ENCODE data around the gene THAP12.

THAP12 gene

DNA sequence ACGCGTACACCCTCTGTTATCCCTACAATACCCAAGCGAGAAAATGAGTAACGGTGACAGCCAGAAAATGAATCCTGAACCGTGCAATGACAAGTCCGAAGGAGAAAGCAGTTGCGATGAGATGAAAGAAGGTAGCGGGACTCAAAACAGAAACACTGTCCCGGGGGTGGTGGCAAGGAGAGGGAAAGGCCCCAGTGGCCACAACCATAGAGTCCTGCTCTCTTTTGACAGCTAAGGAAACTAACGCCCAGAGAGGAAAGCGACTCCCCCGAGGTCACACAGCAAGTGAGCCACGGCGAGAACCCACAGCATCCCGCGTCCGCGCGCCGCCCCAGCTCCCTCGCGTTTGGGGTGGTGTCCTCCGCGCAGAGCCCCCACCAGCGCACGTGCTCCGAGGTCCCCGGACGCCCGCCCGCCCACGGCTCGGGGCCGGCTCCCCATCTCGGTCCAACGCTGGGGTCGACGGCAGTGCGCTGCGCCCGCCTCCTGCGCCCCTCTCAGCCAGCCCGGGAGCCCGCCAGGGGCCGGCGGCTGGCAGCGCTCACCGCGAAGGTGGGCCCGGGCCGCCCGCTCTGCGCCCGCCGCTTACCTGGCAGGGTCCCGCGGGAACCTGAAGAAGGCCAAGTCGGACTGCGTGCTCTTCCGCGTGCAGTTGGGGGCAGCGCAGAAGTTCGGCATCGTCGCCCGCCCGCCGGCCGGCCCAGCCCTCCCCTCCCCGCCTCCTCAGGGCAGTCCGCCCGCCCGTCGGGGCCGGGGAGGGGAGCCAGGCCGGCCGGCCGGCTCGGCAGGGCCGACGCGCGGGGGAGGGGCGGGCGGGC, 564 bp downstream of the THAP12 start:
- no peak for TF ChIP-seq FOXP2 (optimal IDR thresholded peaks at IDR 0.05; ENCODE audit: borderline replicate concordance, extremely low read depth, extremely low read length, insufficient read depth)
- TF ChIP-seq, protein P1, sequence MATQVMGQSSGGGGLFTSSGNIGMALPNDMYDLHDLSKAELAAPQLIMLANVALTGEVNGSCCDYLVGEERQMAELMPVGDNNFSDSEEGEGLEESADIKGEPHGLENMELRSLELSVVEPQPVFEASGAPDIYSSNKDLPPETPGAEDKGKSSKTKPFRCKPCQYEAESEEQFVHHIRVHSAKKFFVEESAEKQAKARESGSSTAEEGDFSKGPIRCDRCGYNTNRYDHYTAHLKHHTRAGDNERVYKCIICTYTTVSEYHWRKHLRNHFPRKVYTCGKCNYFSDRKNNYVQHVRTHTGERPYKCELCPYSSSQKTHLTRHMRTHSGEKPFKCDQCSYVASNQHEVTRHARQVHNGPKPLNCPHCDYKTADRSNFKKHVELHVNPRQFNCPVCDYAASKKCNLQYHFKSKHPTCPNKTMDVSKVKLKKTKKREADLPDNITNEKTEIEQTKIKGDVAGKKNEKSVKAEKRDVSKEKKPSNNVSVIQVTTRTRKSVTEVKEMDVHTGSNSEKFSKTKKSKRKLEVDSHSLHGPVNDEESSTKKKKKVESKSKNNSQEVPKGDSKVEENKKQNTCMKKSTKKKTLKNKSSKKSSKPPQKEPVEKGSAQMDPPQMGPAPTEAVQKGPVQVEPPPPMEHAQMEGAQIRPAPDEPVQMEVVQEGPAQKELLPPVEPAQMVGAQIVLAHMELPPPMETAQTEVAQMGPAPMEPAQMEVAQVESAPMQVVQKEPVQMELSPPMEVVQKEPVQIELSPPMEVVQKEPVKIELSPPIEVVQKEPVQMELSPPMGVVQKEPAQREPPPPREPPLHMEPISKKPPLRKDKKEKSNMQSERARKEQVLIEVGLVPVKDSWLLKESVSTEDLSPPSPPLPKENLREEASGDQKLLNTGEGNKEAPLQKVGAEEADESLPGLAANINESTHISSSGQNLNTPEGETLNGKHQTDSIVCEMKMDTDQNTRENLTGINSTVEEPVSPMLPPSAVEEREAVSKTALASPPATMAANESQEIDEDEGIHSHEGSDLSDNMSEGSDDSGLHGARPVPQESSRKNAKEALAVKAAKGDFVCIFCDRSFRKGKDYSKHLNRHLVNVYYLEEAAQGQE (IDR thresholded peaks at IDR 0.05; ENCODE audit: insufficient read depth in 1 of 2, low read depth in 2 of 2, low read length in 2 of 2): no peak
- peak; percentile 46; the same call in 1 of the 2 replicates for TF ChIP-seq SIN3A (IDR thresholded peaks at IDR 0.05; ENCODE audit: borderline replicate concordance, insufficient read depth, low read length)
- TF ChIP-seq TAF1 (IDR thresholded peaks at IDR 0.05; ENCODE audit: borderline replicate concordance, insufficient read depth, low read length): peak; percentile 44; the same call in 1 of the 2 replicates

DNA sequence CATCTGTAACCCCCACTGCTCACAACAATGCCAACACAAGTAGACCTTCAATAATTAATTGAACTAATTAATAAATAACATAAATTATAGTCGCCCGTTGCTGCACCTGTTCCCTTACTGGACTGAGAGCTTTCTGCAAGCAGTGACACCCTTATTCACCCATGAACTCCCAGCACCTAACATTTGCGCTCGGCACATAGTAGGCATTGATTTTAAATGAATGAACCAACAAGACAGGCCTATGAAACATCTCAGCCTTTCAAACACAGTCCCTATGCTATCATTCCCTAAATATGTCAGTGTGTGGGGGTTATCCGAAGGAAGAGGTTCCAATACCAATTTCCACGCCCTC, 1.1 kb downstream of the THAP12 start:
- TF ChIP-seq TAF1 (IDR thresholded peaks at IDR 0.05; ENCODE audit: borderline replicate concordance, insufficient read depth, low read length): no peak

DNA sequence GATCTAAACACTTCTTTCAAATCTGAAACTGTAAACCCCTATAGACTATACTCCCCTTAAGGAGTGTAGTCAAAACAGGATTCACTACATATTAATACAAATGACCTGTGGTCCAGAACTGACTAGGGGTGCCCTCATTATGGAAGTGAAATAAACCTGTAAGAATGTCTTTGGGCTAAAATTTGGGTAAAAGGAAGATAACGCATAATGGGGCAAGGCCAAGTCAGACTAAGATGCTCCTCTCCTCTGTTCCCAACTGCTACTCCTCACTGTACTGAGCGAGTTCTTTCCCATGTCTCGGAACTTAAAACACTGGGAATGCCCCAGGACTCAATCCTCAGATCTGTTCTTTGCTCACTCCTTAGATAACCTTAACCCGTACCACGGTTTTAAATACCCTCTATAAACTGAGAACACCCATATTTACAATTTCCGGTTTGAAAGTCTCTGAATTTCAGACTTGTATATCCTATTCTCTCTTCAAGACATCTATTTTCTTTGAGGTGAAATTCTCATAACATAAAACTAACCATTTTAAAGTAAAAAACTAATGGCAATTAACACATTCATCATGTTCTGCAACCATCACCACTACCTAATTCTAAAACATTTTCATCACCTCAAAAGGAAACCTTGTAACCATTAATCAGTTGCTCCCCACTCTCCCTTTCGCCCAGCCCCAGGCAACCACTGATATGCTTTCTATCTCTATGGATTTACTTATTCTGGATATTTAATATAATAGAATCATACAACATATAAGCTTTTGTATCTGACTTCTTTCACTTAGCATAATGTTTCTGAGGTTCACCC, 4.0 kb downstream of the THAP12 start:
- TF ChIP-seq, protein P1 (IDR thresholded peaks at IDR 0.05; ENCODE audit: insufficient read depth in 1 of 2, low read depth in 2 of 2, low read length in 2 of 2): no peak
- TF ChIP-seq POLR2AphosphoS5 (IDR thresholded peaks at IDR 0.05; ENCODE audit: low read depth, low read length): no peak
- TF ChIP-seq TAF1 (IDR thresholded peaks at IDR 0.05; ENCODE audit: borderline replicate concordance, insufficient read depth, low read length): no peak
- TF ChIP-seq SIN3A (IDR thresholded peaks at IDR 0.05; ENCODE audit: borderline replicate concordance, insufficient read depth, low read length): no peak
- no peak for TF ChIP-seq FOXP2 (optimal IDR thresholded peaks at IDR 0.05; ENCODE audit: borderline replicate concordance, extremely low read depth, extremely low read length, insufficient read depth)

DNA sequence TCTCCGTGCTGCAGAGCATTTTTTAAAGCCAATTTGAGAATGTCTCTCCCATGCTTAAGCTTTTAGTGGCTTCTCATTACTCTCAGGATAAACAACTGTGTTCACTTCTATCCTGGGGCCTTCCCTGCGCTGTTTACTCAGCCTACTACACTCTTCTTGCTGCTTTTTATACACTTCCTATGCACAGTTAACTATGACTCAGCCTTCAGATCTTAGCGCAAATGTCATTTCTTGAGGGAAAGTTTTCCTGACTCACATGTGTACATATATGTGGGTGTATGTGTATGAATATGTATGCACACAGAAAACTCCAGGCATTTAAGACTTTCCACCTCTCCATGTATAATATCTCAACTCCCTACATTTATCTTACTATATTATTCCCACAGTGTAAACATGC, 9.8 kb downstream of the THAP12 start:
- TF ChIP-seq, protein P1 (IDR thresholded peaks at IDR 0.05; ENCODE audit: insufficient read depth in 1 of 2, low read depth in 2 of 2, low read length in 2 of 2): no peak
- TF ChIP-seq TAF1 (IDR thresholded peaks at IDR 0.05; ENCODE audit: borderline replicate concordance, insufficient read depth, low read length): no peak
- no peak for TF ChIP-seq FOXP2 (optimal IDR thresholded peaks at IDR 0.05; ENCODE audit: borderline replicate concordance, extremely low read depth, extremely low read length, insufficient read depth)
- TF ChIP-seq POLR2AphosphoS5 (IDR thresholded peaks at IDR 0.05; ENCODE audit: low read depth, low read length): no peak
- no peak for TF ChIP-seq SIN3A (IDR thresholded peaks at IDR 0.05; ENCODE audit: borderline replicate concordance, insufficient read depth, low read length)

DNA sequence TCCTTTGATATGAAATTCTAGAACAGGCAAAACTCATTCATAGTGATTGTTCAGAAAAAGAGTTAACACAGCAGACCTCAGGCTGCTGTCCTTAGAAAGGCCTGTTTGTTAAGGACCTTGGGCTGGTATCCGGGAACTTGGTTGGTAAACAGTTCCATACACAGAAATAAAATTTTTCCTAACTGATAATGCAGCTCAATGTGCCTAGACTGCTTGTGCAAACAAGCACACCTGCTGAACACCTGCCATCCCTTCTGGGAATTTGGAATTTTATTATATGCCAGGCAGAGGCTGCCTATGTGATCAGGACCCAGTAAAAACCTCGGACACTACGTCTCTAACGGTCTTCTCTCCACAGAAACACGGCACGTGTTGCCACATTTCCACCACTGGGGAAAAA, 11.5 kb downstream of the THAP12 start:
- TF ChIP-seq SIN3A (IDR thresholded peaks at IDR 0.05; ENCODE audit: borderline replicate concordance, insufficient read depth, low read length) (no peak), POLR2AphosphoS5 (IDR thresholded peaks at IDR 0.05; ENCODE audit: low read depth, low read length) (no peak)
- TF ChIP-seq, protein P1 (IDR thresholded peaks at IDR 0.05; ENCODE audit: insufficient read depth in 1 of 2, low read depth in 2 of 2, low read length in 2 of 2): no peak

Data from PFSK-1 (cell line).